Measurements from ENCODE around the gene KLHL6. TPM values are rescaled to one million over a fixed set of nuclear protein-coding genes. Genes with fewer than 3 reads are reported as not detected.

Gene KLHL6
- total and polyA plus RNA-seq, 12 donors: 0.34 to 7.5 (median 2.5) TPM

GRCh38 chr3:183563536-183563874, 8.0 kb upstream of the KLHL6 start:
- Histone ChIP-seq H3K36me3 (replicated peaks in 1 of 2) (no peaks in the 10 kb centered on the region), H3K27me3 (no peaks in the 10 kb centered on the region), H3K4me1 (replicated peaks in 1 of 2) (peaks cover 0 to 15% of the 10 kb centered on the region in 2 donors), H3K27ac (no peak overlapping the region), H3K9me3 (replicated peaks in 1 of 3) (no peaks in the 10 kb centered on the region), H3K4me3 (no peak overlapping the region)
- 81 to 93% (median 86%) methylated on average over 2 of the region's 2 CpGs for WGBS, 4 donors
- TF ChIP-seq CTCF (IDR thresholded peaks at IDR 0.05): no peak
- TF ChIP-seq POLR2A (IDR thresholded peaks at IDR 0.05): no peak
- DNase-seq: no peak
- intact Hi-C loops (cut with DNase I): no loop called here

GRCh38 chr3:183560607-183561006, 5.1 kb upstream of the KLHL6 start:
- no peak for DNase-seq
- H3K36me3 ChIP-seq (replicated peaks in 1 of 2): no peaks in the 10 kb centered on the region
- H3K4me3 ChIP-seq: no peak overlapping the region
- intact Hi-C loops (cut with DNase I): no loop called here
- H3K27ac ChIP-seq: no peak overlapping the region
- TF ChIP-seq POLR2A (IDR thresholded peaks at IDR 0.05) (no peak), CTCF (IDR thresholded peaks at IDR 0.05) (peak in 1 of 6 experiments; percentile 6)
- 89 to 96% (median 93%) methylated on average over 8 to 9 of the region's 9 CpGs for WGBS, 4 donors
- H3K27me3 ChIP-seq: no peaks in the 10 kb centered on the region
- H3K9me3 ChIP-seq (replicated peaks in 1 of 3): no peaks in the 10 kb centered on the region
- peaks cover 0 to 15% of the 10 kb centered on the region in 2 donors for H3K4me1 ChIP-seq (replicated peaks in 1 of 2)

GRCh38 chr3:183558495-183558894, 3.0 kb upstream of the KLHL6 start:
- no peaks in the 10 kb centered on the region for H3K27me3 ChIP-seq
- intact Hi-C loops (cut with DNase I): no loop called here
- H3K9me3 ChIP-seq (replicated peaks in 1 of 3): no peaks in the 10 kb centered on the region
- 41 to 51% (median 47%) methylated on average over 8 of the region's 8 CpGs for WGBS, 4 donors
- H3K4me3 ChIP-seq: no peak overlapping the region
- DNase-seq: no peak
- peaks cover 0 to 15% of the 10 kb centered on the region in 2 donors for H3K4me1 ChIP-seq (replicated peaks in 1 of 2)
- no peaks in the 10 kb centered on the region for H3K36me3 ChIP-seq (replicated peaks in 1 of 2)
- no peak overlapping the region for H3K27ac ChIP-seq
- no peak for TF ChIP-seq CTCF (IDR thresholded peaks at IDR 0.05)
- TF ChIP-seq POLR2A (IDR thresholded peaks at IDR 0.05): no peak

GRCh38 chr3:183556722-183557121, 1.2 kb upstream of the KLHL6 start:
- intact Hi-C loops (cut with DNase I): no loop called here
- 85 to 92% (median 89%) methylated on average over 5 of the region's 5 CpGs for WGBS, 4 donors

More at GRCh38 chr3:183556722-183557121, 1.2 kb upstream of the KLHL6 start:
- no peak overlapping the region for H3K4me3 ChIP-seq
- no peaks in the 10 kb centered on the region for H3K27me3 ChIP-seq
- no peaks in the 10 kb centered on the region for H3K9me3 ChIP-seq (replicated peaks in 1 of 3)
- peaks cover 0 to under 1% of the 10 kb centered on the region in 2 donors for H3K4me1 ChIP-seq (replicated peaks in 1 of 2)
- no peak overlapping the region for H3K27ac ChIP-seq
- H3K36me3 ChIP-seq (replicated peaks in 1 of 2): no peaks in the 10 kb centered on the region
- TF ChIP-seq CTCF (IDR thresholded peaks at IDR 0.05) (no peak), POLR2A (IDR thresholded peaks at IDR 0.05) (no peak)
- no peak for DNase-seq

All from adrenal gland (tissue), 12 donors.